GM12878 (cell line): Measurements from ENCODE around the gene TUFM. TPM values are rescaled to one million over a fixed set of nuclear protein-coding genes. Genes with fewer than 3 reads are reported as not detected.
A peak's percentile ranks its signal among the peaks of the same experiment; 100 is the strongest.

Experiments used
- BHLHE40 ChIP-seq, 2 experiments: fragments of 450-650 bp in 1 of 2; IDR thresholded peaks; 2 replicates each; pipeline ENCODE4 v1.6.1; 2011 to 2017; ENCODE audit warnings: low read depth in 2 of 2, borderline replicate concordance in 1 of 2, improper control_type of control experiment in 1 of 2, low read length in 1 of 2, mild to moderate bottlenecking in 1 of 2
- CBX5 ChIP-seq: sonication (generic); IDR thresholded peaks from 2 replicates; pipeline ENCODE4 v1.6.1; 2016; ENCODE audit warnings: low read depth, moderate library complexity, mild to moderate bottlenecking, inconsistent platforms
- ETV6 ChIP-seq, 2 experiments: fragments of 450-650 bp in 1 of 2; IDR thresholded peaks in 1 of 2; conservative IDR thresholded peaks in 1 of 2; 2 replicates each; pipeline ENCODE4 v1.6.1; 2014; ENCODE audit warnings: antibody characterized with exemption in 1 of 2, borderline replicate concordance in 1 of 2, low read depth in 1 of 2, mild to moderate bottlenecking in 1 of 2, moderate library complexity in 1 of 2
- HDAC2 ChIP-seq: fragments of 200-600 bp; sonication (generic); IDR thresholded peaks from 2 replicates; pipeline ENCODE4 v1.6.1; 2017
- IKZF1 ChIP-seq: fragments of 450-650 bp; conservative IDR thresholded peaks from 2 replicates; pipeline ENCODE4 v1.6.1; 2017; ENCODE audit warnings: antibody characterized with exemption, mild to moderate bottlenecking
- NFXL1 ChIP-seq: fragments of 450-650 bp; IDR thresholded peaks from 2 replicates; pipeline ENCODE4 v1.6.1; 2017; ENCODE audit warnings: antibody characterized with exemption, mild to moderate bottlenecking, borderline replicate concordance
- SIX5 ChIP-seq: IDR thresholded peaks from 2 replicates; pipeline ENCODE4 v1.6.1; 2011; ENCODE audit warnings: mild to moderate bottlenecking, low read depth, low read length, moderate library complexity; ENCODE audit not compliant: severe bottlenecking
- SMARCA5 ChIP-seq: fragments of 450-650 bp; IDR thresholded peaks from 2 replicates; pipeline ENCODE4 v1.6.1; 2017; ENCODE audit warnings: mild to moderate bottlenecking
- SMC3 ChIP-seq: IDR thresholded peaks from 2 replicates; pipeline ENCODE4 v1.6.1; 2011; ENCODE audit warnings: low read length, improper control_type of control experiment, borderline replicate concordance
- SPI1 ChIP-seq: IDR thresholded peaks from 2 replicates; pipeline ENCODE4 v1.6.1; 2011; ENCODE audit warnings: low read depth, mild to moderate bottlenecking, low read length, moderate library complexity, borderline replicate concordance; ENCODE audit not compliant: insufficient read depth
- TCF12 ChIP-seq: IDR thresholded peaks from 2 replicates; pipeline ENCODE4 v1.6.1; 2011; ENCODE audit warnings: low read depth, mild to moderate bottlenecking, low read length
- ZNF207 ChIP-seq: fragments of 450-650 bp; IDR thresholded peaks from 2 replicates; pipeline ENCODE4 v1.6.1; 2014; ENCODE audit warnings: antibody characterized with exemption, mild to moderate bottlenecking, borderline replicate concordance
- polyA plus RNA-seq, 11 experiments: library from polyadenylated mRNA; depleted of rRNA in 4 of 11; unstranded in 6 of 11; stranded (reverse) in 5 of 11; fragments of >200 nt; fragmentation: Nextera tagmentation in 4 of 11; fragmentation: Illumina TruSeq in 1 of 11; extraction: Ambion mirVana in 4 of 11; extraction: Trizol in 1 of 11; gene quantifications; 1 replicate in 1 of 11; 2 replicates in 10 of 11; pipeline versions ENCODE4 v1.2.1 to v1.2.3, GENCODE V29; 2011 to 2016; ENCODE audit warnings: inconsistent platforms in 2 of 11, missing spikeins in 2 of 11, low read depth in 1 of 11
- total RNA-seq, 4 experiments: library from RNA; depleted of rRNA in 3 of 4; stranded (reverse); fragments of >200 nt in 3 of 4; fragmentation: Illumina TruSeq in 1 of 4; extraction: Trizol in 1 of 4; gene quantifications; 2 replicates each; pipeline versions ENCODE4 v1.2.1 to v1.2.3, GENCODE V29; 2013 to 2021
- TF ChIP-seq, protein P1 (sequence below): fragments of 450-650 bp; IDR thresholded peaks from 2 replicates; pipeline ENCODE4 v1.6.1; 2014; ENCODE audit warnings: mild to moderate bottlenecking
- TF ChIP-seq, protein P2 (sequence below): fragments of 450-650 bp; formaldehyde crosslinking; IDR thresholded peaks from 2 replicates; pipeline ENCODE4 v1.4.0; 2022; ENCODE audit warnings: mild to moderate bottlenecking, moderate library complexity
- TF ChIP-seq, protein P3 (sequence below): fragments of 450-650 bp; IDR thresholded peaks from 2 replicates; pipeline ENCODE4 v1.6.1; 2017; ENCODE audit warnings: low read depth, mild to moderate bottlenecking, moderate library complexity
- TF ChIP-seq, protein P4 (sequence below): fragments of 450-650 bp; formaldehyde crosslinking; IDR thresholded peaks from 2 replicates; pipeline ENCODE4 v1.5.0; 2022; ENCODE audit warnings: mild to moderate bottlenecking, missing genetic modification characterization
- TF ChIP-seq, protein P5 (sequence below): fragments of 150-350 bp; IDR thresholded peaks from 2 replicates; pipeline ENCODE4 v1.6.1; 2014; ENCODE audit warnings: mild to moderate bottlenecking, low read depth, low read length

TUFM gene
- total and polyA plus RNA-seq, 10 of the 15 experiments (the other 5 are each of a cell fraction or from before 2014, with no cell fraction given), result 23.4 to 354 (median 182) TPM

DNA sequence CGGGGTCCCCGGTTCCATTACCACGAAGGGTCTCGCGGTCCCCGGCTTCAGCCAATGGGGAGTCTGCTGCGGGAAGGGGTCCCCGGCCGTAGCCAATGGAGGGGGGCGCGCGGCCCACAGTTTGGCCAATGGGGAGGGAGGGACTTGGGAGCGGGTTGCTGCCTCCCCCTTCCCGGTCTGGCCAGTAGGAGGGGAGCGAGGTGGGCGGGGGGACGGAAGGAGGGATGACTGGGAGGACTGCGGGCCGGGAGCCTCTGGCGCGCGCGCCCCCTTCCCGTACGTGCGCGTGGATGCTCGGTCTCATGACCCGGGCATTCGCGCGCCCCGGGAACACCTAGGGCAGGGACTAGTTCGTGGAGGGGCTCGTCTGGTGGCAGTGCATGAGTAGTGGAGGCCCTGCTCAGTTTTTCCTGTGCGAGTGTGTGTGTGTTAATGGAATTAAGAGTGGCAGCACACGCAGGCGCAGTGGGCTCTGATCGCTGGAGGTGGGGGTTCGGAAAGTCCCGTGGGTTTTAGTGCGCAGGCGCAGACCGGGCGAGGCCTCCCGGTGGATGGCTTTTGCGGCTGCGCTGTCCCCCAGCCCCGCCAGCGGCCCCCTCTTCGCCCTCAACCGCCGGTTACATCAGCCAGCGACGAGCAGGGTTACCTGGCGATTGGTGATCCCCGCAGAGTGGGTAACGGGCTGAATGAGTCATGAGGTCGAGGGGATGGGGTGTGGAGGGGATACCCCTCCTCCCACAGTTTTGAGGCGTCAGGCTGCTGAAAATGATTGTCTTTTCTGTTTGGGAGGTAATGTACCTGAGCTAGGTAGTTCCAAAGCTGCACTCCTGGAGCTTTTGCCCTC, 22.1 kb downstream of the TUFM start (continued):
- TF ChIP-seq, protein P1, sequence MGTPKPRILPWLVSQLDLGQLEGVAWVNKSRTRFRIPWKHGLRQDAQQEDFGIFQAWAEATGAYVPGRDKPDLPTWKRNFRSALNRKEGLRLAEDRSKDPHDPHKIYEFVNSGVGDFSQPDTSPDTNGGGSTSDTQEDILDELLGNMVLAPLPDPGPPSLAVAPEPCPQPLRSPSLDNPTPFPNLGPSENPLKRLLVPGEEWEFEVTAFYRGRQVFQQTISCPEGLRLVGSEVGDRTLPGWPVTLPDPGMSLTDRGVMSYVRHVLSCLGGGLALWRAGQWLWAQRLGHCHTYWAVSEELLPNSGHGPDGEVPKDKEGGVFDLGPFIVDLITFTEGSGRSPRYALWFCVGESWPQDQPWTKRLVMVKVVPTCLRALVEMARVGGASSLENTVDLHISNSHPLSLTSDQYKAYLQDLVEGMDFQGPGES, result no peak
- TF ChIP-seq, protein P2, sequence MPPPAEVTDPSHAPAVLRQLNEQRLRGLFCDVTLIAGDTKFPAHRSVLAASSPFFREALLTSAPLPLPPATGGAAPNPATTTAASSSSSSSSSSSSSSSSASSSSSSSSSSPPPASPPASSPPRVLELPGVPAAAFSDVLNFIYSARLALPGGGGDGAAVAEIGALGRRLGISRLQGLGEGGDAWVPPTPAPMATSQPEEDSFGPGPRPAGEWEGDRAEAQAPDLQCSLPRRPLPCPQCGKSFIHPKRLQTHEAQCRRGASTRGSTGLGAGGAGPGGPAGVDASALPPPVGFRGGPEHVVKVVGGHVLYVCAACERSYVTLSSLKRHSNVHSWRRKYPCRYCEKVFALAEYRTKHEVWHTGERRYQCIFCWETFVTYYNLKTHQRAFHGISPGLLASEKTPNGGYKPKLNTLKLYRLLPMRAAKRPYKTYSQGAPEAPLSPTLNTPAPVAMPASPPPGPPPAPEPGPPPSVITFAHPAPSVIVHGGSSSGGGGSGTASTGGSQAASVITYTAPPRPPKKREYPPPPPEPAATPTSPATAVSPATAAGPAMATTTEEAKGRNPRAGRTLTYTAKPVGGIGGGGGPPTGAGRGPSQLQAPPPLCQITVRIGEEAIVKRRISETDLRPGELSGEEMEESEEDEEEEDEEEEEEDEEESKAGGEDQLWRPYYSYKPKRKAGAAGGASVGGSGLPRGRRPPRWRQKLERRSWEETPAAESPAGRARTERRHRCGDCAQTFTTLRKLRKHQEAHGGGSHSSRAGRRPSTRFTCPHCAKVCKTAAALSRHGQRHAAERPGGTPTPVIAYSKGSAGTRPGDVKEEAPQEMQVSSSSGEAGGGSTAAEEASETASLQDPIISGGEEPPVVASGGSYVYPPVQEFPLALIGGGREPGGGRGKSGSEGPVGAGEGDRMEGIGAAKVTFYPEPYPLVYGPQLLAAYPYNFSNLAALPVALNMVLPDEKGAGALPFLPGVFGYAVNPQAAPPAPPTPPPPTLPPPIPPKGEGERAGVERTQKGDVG (CRISPR knock-in tag), result no peak; the same call in 1 of the 2 replicates
- TF ChIP-seq IKZF1, result peak; percentile 86
- peak; percentile 3 to 68; a peak in 2 of 4 replicates for TF ChIP-seq BHLHE40 (IDR thresholded peaks at IDR 0.05; ENCODE audit: borderline replicate concordance in 1 of 2, low read depth in 2 of 2, low read length in 1 of 2)
- no peak for TF ChIP-seq CBX5
- no peak for TF ChIP-seq SMC3
- TF ChIP-seq SMARCA5, result no peak
- TF ChIP-seq, protein P3, sequence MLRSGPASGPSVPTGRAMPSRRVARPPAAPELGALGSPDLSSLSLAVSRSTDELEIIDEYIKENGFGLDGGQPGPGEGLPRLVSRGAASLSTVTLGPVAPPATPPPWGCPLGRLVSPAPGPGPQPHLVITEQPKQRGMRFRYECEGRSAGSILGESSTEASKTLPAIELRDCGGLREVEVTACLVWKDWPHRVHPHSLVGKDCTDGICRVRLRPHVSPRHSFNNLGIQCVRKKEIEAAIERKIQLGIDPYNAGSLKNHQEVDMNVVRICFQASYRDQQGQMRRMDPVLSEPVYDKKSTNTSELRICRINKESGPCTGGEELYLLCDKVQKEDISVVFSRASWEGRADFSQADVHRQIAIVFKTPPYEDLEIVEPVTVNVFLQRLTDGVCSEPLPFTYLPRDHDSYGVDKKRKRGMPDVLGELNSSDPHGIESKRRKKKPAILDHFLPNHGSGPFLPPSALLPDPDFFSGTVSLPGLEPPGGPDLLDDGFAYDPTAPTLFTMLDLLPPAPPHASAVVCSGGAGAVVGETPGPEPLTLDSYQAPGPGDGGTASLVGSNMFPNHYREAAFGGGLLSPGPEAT, result peak; percentile 96
- TF ChIP-seq, protein P4, sequence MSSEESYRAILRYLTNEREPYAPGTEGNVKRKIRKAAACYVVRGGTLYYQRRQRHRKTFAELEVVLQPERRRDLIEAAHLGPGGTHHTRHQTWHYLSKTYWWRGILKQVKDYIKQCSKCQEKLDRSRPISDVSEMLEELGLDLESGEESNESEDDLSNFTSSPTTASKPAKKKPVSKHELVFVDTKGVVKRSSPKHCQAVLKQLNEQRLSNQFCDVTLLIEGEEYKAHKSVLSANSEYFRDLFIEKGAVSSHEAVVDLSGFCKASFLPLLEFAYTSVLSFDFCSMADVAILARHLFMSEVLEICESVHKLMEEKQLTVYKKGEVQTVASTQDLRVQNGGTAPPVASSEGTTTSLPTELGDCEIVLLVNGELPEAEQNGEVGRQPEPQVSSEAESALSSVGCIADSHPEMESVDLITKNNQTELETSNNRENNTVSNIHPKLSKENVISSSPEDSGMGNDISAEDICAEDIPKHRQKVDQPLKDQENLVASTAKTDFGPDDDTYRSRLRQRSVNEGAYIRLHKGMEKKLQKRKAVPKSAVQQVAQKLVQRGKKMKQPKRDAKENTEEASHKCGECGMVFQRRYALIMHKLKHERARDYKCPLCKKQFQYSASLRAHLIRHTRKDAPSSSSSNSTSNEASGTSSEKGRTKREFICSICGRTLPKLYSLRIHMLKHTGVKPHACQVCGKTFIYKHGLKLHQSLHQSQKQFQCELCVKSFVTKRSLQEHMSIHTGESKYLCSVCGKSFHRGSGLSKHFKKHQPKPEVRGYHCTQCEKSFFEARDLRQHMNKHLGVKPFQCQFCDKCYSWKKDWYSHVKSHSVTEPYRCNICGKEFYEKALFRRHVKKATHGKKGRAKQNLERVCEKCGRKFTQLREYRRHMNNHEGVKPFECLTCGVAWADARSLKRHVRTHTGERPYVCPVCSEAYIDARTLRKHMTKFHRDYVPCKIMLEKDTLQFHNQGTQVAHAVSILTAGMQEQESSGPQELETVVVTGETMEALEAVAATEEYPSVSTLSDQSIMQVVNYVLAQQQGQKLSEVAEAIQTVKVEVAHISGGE (CRISPR knock-in tag), result no peak
- peak; percentile 13 for TF ChIP-seq SIX5
- TF ChIP-seq ETV6 (conservative IDR thresholded peaks at IDR 0.05 in 1 of 2, IDR thresholded peaks at IDR 0.05 in 1 of 2; ENCODE audit: borderline replicate concordance in 1 of 2, low read depth in 1 of 2), result no peak
- TF ChIP-seq ZNF207, result no peak
- TF ChIP-seq SPI1, result no peak
- no peak for TF ChIP-seq TCF12
- TF ChIP-seq HDAC2, result no peak
- TF ChIP-seq, protein P5, sequence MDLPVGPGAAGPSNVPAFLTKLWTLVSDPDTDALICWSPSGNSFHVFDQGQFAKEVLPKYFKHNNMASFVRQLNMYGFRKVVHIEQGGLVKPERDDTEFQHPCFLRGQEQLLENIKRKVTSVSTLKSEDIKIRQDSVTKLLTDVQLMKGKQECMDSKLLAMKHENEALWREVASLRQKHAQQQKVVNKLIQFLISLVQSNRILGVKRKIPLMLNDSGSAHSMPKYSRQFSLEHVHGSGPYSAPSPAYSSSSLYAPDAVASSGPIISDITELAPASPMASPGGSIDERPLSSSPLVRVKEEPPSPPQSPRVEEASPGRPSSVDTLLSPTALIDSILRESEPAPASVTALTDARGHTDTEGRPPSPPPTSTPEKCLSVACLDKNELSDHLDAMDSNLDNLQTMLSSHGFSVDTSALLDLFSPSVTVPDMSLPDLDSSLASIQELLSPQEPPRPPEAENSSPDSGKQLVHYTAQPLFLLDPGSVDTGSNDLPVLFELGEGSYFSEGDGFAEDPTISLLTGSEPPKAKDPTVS, result no peak
- peak; percentile 69; the same call in 1 of the 2 replicates for TF ChIP-seq NFXL1
